Keratinocyte (primary cell): ENCODE measurements around the gene GATA2. TPM values are rescaled to one million over a fixed set of nuclear protein-coding genes. Genes with fewer than 3 reads are reported as not detected.

Experiments used
- DNase-seq: peaks from one replicate; pipeline ENCODE4 v3.0.0-alpha.2; 2011; ENCODE audit warnings: low read depth, missing footprints, low spot score
- FAIRE-seq: peaks from 2 replicates; lab custom pipeline; 2011; peaks lifted over from hg19 to GRCh38; lab: Jason Lieb, UNC
- H2AFZ ChIP-seq: 2 replicates; pipeline ENCODE4 v1.6.0; 2012; ENCODE audit warnings: low read length, control low read depth, inconsistent platforms; ENCODE audit not compliant: control insufficient read depth
- H3K27ac ChIP-seq: 2 replicates; pipeline ENCODE4 v1.5.1; 2011; ENCODE audit warnings: low read length; ENCODE audit not compliant: control insufficient read depth, insufficient read depth
- H3K27me3 ChIP-seq: 3 replicates; pipeline ENCODE4 v1.6.0; 2011; ENCODE audit warnings: low read length; ENCODE audit not compliant: control insufficient read depth, insufficient read depth; ENCODE audit errors: extremely low read depth
- H3K36me3 ChIP-seq, 2 experiments: 2 replicates in 1 of 2; 3 replicates in 1 of 2; pipeline ENCODE4 v1.5.1; 2011; ENCODE audit warnings: low read length in 2 of 2, mild to moderate bottlenecking in 1 of 2; ENCODE audit not compliant: control insufficient read depth in 2 of 2, insufficient read depth in 2 of 2; ENCODE audit errors: extremely low read depth in 1 of 2
- H3K4me1 ChIP-seq: 3 replicates; pipeline ENCODE4 v1.5.1; 2011; ENCODE audit warnings: low read length; ENCODE audit not compliant: control insufficient read depth, insufficient read depth; ENCODE audit errors: extremely low read depth
- H3K4me2 ChIP-seq: 3 replicates; pipeline ENCODE4 v1.6.0; 2011; ENCODE audit warnings: low read depth, low read length; ENCODE audit not compliant: control insufficient read depth, insufficient read depth; ENCODE audit errors: extremely low read depth
- H3K4me3 ChIP-seq, 3 experiments: fragments of 200-600 bp in 1 of 3; sonication (generic) in 1 of 3; 2 replicates in 2 of 3; 3 replicates in 1 of 3; pipeline ENCODE4 v1.5.1; 2011 to 2016; ENCODE audit warnings: low read length in 3 of 3, mild to moderate bottlenecking in 3 of 3, control low read depth in 2 of 3, inconsistent platforms in 1 of 3, low read depth in 1 of 3, mixed read lengths in 1 of 3, mixed run types in 1 of 3, moderate library complexity in 1 of 3; ENCODE audit not compliant: control insufficient read depth in 2 of 3, insufficient read depth in 2 of 3; ENCODE audit errors: extremely low read depth in 1 of 3
- H3K79me2 ChIP-seq: 2 replicates; pipeline ENCODE4 v1.6.0; 2012; ENCODE audit warnings: low read length; ENCODE audit not compliant: control insufficient read depth, insufficient read depth
- H3K9ac ChIP-seq: 3 replicates; pipeline ENCODE4 v1.6.0; 2011; ENCODE audit warnings: low read length; ENCODE audit not compliant: control insufficient read depth, insufficient read depth; ENCODE audit errors: extremely low read depth
- H3K9me1 ChIP-seq: 3 replicates; pipeline ENCODE4 v1.6.0; 2011; ENCODE audit warnings: low read length; ENCODE audit not compliant: control insufficient read depth, insufficient read depth; ENCODE audit errors: extremely low read depth
- H3K9me3 ChIP-seq: 2 replicates; pipeline ENCODE4 v1.5.1; 2012; ENCODE audit warnings: low read depth, low read length; ENCODE audit not compliant: control insufficient read depth
- H4K20me1 ChIP-seq: 3 replicates; pipeline ENCODE4 v1.6.0; 2011; ENCODE audit warnings: low read length; ENCODE audit not compliant: control insufficient read depth, insufficient read depth; ENCODE audit errors: extremely low read depth
- EZH2 ChIP-seq: IDR thresholded peaks from one replicate; pipeline ENCODE4 v1.6.1; 2012; ENCODE audit warnings: inconsistent platforms, mild to moderate bottlenecking, low read length, moderate library complexity
- dilution Hi-C: fragments of 300-500 bp; cut with MboI; formaldehyde crosslinking; loops from one replicate; pipeline ENCODE4 v1.7.0; 2020; ENCODE audit warnings: low sequenced_read_pairs; ENCODE audit not compliant: extremely low pct_ligation_motif_present
- polyA minus RNA-seq, 3 experiments: library from RNA; depleted of rRNA, polyadenylated mRNA; stranded (reverse); fragments of >200 nt; gene quantifications; 1 replicate in 1 of 3; 2 replicates in 1 of 3; 3 replicates in 1 of 3; pipeline ENCODE4 v1.2.3, GENCODE V29; 2011
- polyA plus RNA-seq, 5 experiments: library from polyadenylated mRNA; depleted of rRNA in 3 of 5; stranded (reverse) in 3 of 5; stranded (forward) in 1 of 5; unstranded in 1 of 5; fragments of >200 nt; gene quantifications; 1 replicate in 1 of 5; 2 replicates in 3 of 5; 3 replicates in 1 of 5; pipeline versions ENCODE4 v1.2.1 to v1.2.3, GENCODE V29; 2011 to 2012; ENCODE audit warnings: missing spikeins in 2 of 5, low read depth in 1 of 5, low replicate concordance in 1 of 5
- TF ChIP-seq, protein P1 (sequence below), 3 experiments: IDR thresholded peaks in 1 of 3; conservative IDR thresholded peaks in 1 of 3; optimal IDR thresholded peaks in 1 of 3; 2 replicates in 2 of 3; 3 replicates in 1 of 3; pipeline versions ENCODE3 to v1.5.1; 2011; ENCODE audit warnings: low read length in 3 of 3, mild to moderate bottlenecking in 3 of 3, moderate library complexity in 2 of 3, control low read depth in 1 of 3, inconsistent platforms in 1 of 3; ENCODE audit not compliant: insufficient read depth in 2 of 3; ENCODE audit errors: extremely low read depth in 1 of 3

GATA2 gene
- polyA plus RNA-seq (not detected in 3 replicates), polyA minus RNA-seq (0.13 TPM in 1 of 3 replicates, not detected in the others)
- polyA plus RNA-seq (2011; ENCODE audit: low read depth), result not detected
- polyA plus RNA-seq (2011; cell fraction: cytosol; rRNA removed), result not detected in 2 replicates
- 0.10 TPM in 1 of 2 replicates, not detected in the other for polyA plus RNA-seq (2011; cell fraction: nucleus; rRNA removed)
- 0.13 TPM in 1 of 2 replicates, not detected in the other for polyA plus RNA-seq (2012; ENCODE audit: low replicate concordance)
- polyA minus RNA-seq (2011; cell fraction: cytosol; rRNA and poly(A)+ RNA removed), result 0.58 TPM
- polyA minus RNA-seq (2011; cell fraction: nucleus; rRNA and poly(A)+ RNA removed), result 0.21 and 0.47 TPM in 2 replicates

DNA sequence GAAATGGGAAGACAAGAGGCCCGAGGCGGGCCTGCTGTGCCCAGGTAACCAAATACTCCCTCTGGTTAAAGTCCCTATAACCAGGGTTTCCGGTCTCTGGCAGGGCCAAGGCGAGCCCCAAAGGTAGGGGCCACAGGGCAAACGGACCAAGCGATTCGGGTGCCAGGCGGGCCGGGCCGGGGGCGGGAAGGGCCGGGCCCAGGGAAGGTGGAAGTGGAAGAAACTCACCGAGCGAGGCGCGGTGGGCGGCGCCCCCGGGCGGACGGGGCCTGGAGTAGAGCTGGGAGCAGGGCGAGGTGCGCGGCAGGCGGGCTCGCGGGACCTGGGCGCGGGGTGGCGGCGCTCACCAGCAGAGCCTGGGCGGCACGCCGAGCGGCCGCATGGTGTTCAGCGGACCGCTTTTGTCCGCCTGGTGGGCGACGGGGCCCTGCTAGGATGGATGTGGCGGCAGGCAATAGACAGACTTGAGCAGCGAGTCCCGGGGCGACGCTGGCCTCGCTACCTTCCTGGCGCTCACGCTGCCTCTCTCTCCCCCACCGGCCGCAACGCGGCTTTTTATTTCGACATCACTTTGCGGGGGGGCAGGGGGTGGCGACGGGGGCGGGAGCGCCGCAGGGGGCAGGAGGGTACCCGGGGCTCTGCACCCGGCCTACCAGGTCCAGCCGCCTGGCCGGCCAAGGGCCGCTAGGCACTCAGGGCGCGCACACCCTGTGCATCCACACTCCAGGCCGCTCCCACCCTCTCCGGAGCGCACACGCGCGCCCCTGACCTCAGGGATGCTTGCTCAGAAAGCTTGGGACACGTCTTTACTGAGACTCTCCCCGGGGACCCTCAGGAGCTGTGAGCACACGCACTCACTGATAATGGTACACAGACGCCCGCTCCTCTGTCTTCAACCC lies at the start of gene GATA2:
TSS of gene GATA2 (minus strand) at position 531 of the 899 bp plus-strand sequence. CDS start 6,170 bp downstream, outside the sequence.
- peaks cover 95% of the 10 kb centered on the region for H3K27me3 ChIP-seq
- H3K4me1 ChIP-seq, result peaks cover 7% of the 10 kb centered on the region
- H3K4me3 ChIP-seq, result no peak within 1 kb of the TSS
- no peak within 1 kb of the TSS for H3K4me2 ChIP-seq
- DNase-seq (no peak), FAIRE-seq (no peak)
- dilution Hi-C loops, result no loop called here
- H3K36me3 ChIP-seq, result no peaks in the 10 kb centered on the region
- H3K9me3 ChIP-seq, result no peaks in the 10 kb centered on the region
- H4K20me1 ChIP-seq, result peaks cover 16% of the 10 kb centered on the region
- H3K9ac ChIP-seq, result no peak within 1 kb of the TSS
- peak; percentile 92 for TF ChIP-seq EZH2
- TF ChIP-seq, protein P1, sequence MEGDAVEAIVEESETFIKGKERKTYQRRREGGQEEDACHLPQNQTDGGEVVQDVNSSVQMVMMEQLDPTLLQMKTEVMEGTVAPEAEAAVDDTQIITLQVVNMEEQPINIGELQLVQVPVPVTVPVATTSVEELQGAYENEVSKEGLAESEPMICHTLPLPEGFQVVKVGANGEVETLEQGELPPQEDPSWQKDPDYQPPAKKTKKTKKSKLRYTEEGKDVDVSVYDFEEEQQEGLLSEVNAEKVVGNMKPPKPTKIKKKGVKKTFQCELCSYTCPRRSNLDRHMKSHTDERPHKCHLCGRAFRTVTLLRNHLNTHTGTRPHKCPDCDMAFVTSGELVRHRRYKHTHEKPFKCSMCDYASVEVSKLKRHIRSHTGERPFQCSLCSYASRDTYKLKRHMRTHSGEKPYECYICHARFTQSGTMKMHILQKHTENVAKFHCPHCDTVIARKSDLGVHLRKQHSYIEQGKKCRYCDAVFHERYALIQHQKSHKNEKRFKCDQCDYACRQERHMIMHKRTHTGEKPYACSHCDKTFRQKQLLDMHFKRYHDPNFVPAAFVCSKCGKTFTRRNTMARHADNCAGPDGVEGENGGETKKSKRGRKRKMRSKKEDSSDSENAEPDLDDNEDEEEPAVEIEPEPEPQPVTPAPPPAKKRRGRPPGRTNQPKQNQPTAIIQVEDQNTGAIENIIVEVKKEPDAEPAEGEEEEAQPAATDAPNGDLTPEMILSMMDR (optimal IDR thresholded peaks at IDR 0.05 in 1 of 3, IDR thresholded peaks at IDR 0.05 in 1 of 3, conservative IDR thresholded peaks at IDR 0.05 in 1 of 3; ENCODE audit: extremely low read depth in 1 of 3, insufficient read depth in 2 of 3, low read length in 3 of 3), result peak in 1 of 3 experiments; percentile 23
- no peaks in the 10 kb centered on the region for H3K9me1 ChIP-seq
- H2AFZ ChIP-seq, result no peak within 1 kb of the TSS
- H3K27ac ChIP-seq, result no peak within 1 kb of the TSS
- no peaks in the 10 kb centered on the region for H3K79me2 ChIP-seq

DNA sequence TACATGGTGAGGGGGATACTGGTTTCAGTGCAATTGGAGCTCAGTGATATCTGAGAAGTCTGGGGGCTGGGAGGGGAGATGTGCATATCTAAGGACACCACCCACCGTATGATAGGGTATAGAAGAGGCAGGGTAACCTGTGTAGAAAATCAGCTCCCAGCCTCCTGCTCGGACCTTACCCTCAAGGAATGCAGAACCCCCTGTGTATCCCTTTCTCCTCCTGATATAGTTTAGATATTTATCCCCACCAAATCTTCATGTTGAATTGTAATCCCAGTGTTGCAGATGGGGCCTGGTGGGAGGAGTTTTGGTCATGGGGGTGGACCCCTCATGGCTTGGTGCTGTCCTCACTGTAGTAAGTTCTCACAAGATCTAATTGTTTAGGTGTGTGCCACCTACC lies 48.2 kb upstream of the GATA2 start:
- Histone ChIP-seq H4K20me1 (no peaks in the 10 kb centered on the region), H3K9ac (no peak overlapping the region), H3K79me2 (no peaks in the 10 kb centered on the region), H3K4me2 (no peak overlapping the region), H3K27me3 (no peaks in the 10 kb centered on the region), H3K27ac (no peak overlapping the region), H3K9me3 (no peaks in the 10 kb centered on the region), H3K36me3 (no peaks in the 10 kb centered on the region), H3K4me3 (no peak overlapping the region), H3K4me1 (no peaks in the 10 kb centered on the region), H2AFZ (no peak overlapping the region), H3K9me1 (no peaks in the 10 kb centered on the region)
- DNase-seq (no peak), FAIRE-seq (no peak)
- dilution Hi-C loops, result no loop called here
- TF ChIP-seq, protein P1 (optimal IDR thresholded peaks at IDR 0.05 in 1 of 3, IDR thresholded peaks at IDR 0.05 in 1 of 3, conservative IDR thresholded peaks at IDR 0.05 in 1 of 3; ENCODE audit: extremely low read depth in 1 of 3, insufficient read depth in 2 of 3, low read length in 3 of 3), result no peak
- no peak for TF ChIP-seq EZH2
